Muscle layer of colon (tissue), 2 donors: Measurements from ENCODE around the gene NTRK3.

Experiments
- H3K27ac ChIP-seq: one replicate; pipeline ENCODE4 v1.7.0; 2013; ENCODE audit warnings: low read depth, mild to moderate bottlenecking, low read length, moderate library complexity
- H3K27me3 ChIP-seq, 2 donors: one replicate each; pipeline ENCODE4 v1.7.0; 2013; ENCODE audit warnings: low read length in 2 of 2, mild to moderate bottlenecking in 2 of 2; ENCODE audit not compliant: insufficient read depth in 2 of 2, control insufficient read depth in 1 of 2
- H3K36me3 ChIP-seq: one replicate; pipeline ENCODE4 v1.7.0; 2013; ENCODE audit warnings: mild to moderate bottlenecking, low read length; ENCODE audit not compliant: insufficient read depth
- H3K4me1 ChIP-seq: one replicate; pipeline ENCODE4 v1.7.0; 2013; ENCODE audit warnings: mild to moderate bottlenecking, low read length; ENCODE audit not compliant: insufficient read depth
- H3K4me3 ChIP-seq, 2 donors: one replicate each; pipeline ENCODE4 v1.7.0; 2013; ENCODE audit warnings: low read length in 2 of 2, low read depth in 1 of 2, mild to moderate bottlenecking in 1 of 2, moderate library complexity in 1 of 2
- H3K9ac ChIP-seq: one replicate; pipeline ENCODE4 v1.7.0; 2013; ENCODE audit warnings: low read length
- H3K9me3 ChIP-seq: one replicate; pipeline ENCODE4 v1.7.0; 2013; ENCODE audit warnings: mild to moderate bottlenecking, low read length
- donor health status: abdominal sarcoma.
- donor health status: Adenocarcinoma of cecum.

NTRK3 gene

DNA sequence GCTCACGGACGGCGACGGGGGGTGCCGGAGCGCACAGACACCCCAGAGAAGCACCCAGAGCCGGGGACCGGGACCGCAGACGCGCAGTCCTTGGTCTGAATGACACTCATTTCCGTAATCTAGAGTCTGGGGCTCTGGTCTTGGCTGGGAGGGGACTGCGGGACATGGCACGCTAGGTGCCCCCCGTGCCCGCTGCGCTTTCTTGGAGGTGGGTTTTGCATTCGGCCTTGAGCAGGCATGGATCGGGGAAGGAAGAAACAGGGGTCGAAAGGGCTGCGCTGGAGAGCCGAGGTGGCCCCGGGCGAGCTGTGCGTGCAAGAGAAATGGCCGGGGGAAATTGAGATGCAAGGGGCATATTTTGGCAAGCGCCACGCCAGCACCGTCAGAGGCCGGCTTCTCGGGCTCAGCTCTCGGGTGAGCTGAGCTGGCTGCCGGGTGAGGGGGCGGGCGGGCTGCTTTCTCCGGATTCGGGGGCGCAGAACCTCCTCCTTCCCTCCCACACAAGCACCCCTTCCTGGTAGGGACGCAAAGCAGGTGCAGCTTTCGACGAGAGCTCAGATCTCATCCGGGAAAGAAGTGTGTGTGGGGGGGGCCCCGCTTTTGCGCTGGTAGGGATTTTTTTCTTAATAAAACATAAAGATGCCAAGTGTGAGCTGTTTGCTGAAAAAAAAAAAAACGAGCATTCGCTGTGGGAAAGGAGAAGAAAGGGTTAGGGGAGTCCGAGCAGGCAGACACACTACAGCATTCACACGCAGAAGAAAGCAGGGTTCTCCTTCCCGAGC is 963 bp upstream of the NTRK3 start:
- Histone ChIP-seq H3K4me3 (no peak overlapping the region), H3K27me3 (peaks cover 16 to 50% of the 10 kb centered on the region in 2 donors), H3K27ac (no peak overlapping the region)

GRCh38 chr15:88255484-88256278 is 858 bp downstream of the NTRK3 start:
- Histone ChIP-seq H3K27ac (no peak overlapping the region), H3K36me3 (no peaks in the 10 kb centered on the region), H3K4me3 (peak overlapping the region in 1 of 2 donors; percentile 27), H3K9me3 (no peaks in the 10 kb centered on the region), H3K27me3 (peaks cover 16 to 63% of the 10 kb centered on the region in 2 donors), H3K4me1 (no peaks in the 10 kb centered on the region), H3K9ac (no peak overlapping the region)

More for the DNA sequence above, 963 bp upstream of the NTRK3 start:
- Histone ChIP-seq H3K4me1 (no peaks in the 10 kb centered on the region), H3K9me3 (no peaks in the 10 kb centered on the region), H3K9ac (no peak overlapping the region), H3K36me3 (no peaks in the 10 kb centered on the region)

DNA sequence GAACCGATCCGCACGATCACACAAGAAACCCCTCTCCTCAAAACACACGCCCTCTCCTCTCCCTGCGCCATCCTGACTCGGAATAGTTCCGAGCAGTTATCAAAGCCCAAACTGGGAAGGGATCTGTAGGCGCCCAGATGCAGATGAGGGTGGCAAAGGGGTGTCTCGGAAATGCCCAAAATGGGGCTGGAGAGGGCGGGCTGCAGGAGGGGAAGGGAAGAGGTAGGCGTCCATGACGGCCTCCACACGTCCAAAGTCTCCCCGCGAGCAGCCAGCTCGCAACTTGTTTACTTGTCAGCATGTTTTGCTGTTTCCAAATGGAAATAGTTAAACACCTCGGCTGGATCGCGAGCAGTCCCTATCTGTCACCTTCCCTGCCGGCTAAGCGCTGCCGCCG is 1.5 kb downstream of the NTRK3 start:
- H3K4me1 ChIP-seq = no peaks in the 10 kb centered on the region
- no peak overlapping the region for H3K27ac ChIP-seq
- H3K9me3 ChIP-seq = no peaks in the 10 kb centered on the region
- H3K4me3 ChIP-seq = no peak overlapping the region
- H3K36me3 ChIP-seq = no peaks in the 10 kb centered on the region
- H3K9ac ChIP-seq = no peak overlapping the region
- peaks cover 16 to 63% of the 10 kb centered on the region in 2 donors for H3K27me3 ChIP-seq

GRCh38 chr15:88252441-88252840 is 4.1 kb downstream of the NTRK3 start:
- Histone ChIP-seq H3K36me3 (no peaks in the 10 kb centered on the region), H3K9ac (no peak overlapping the region), H3K4me3 (no peak overlapping the region), H3K27ac (no peak overlapping the region), H3K27me3 (peaks cover 16 to 51% of the 10 kb centered on the region in 2 donors), H3K4me1 (no peaks in the 10 kb centered on the region), H3K9me3 (no peaks in the 10 kb centered on the region)

DNA sequence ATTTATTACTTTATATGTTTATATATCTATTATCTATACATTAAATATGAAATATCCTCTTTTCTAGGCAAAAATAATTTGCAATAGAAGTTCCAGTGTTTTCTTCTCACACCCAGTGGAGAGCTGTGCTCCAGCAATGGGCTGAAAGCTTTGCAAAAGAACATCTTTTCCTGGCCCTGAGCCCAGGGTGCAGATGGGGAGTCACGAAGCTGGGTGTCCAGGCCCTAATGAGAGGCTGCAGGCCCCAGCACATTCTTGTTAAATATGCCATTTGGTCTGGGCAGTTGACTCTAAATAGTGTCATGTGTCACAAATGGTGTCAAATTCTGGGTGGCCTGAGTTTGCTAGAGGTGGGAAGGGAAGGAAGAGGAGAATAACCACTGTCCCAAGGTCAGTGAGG is 5.7 kb downstream of the NTRK3 start:
- Histone ChIP-seq H3K36me3 (no peaks in the 10 kb centered on the region), H3K9ac (no peak overlapping the region), H3K4me3 (no peak overlapping the region), H3K4me1 (peaks cover 9% of the 10 kb centered on the region), H3K27ac (no peak overlapping the region), H3K27me3 (peaks cover 16 to 43% of the 10 kb centered on the region in 2 donors), H3K9me3 (no peaks in the 10 kb centered on the region)

- Histone ChIP-seq H3K9me3 (no peaks in the 10 kb centered on the region), H3K4me3 (no peak overlapping the region), H3K27ac (no peak overlapping the region)
Observed at GRCh38 chr15:88249220-88249619, 7.3 kb downstream of the NTRK3 start.

GRCh38 chr15:88247914-88248313 is 8.6 kb downstream of the NTRK3 start:
- Histone ChIP-seq H3K27me3 (peaks cover 0 to 19% of the 10 kb centered on the region in 2 donors), H3K36me3 (no peaks in the 10 kb centered on the region), H3K4me3 (no peak overlapping the region), H3K4me1 (peaks cover 9% of the 10 kb centered on the region), H3K9me3 (no peaks in the 10 kb centered on the region), H3K9ac (no peak overlapping the region), H3K27ac (no peak overlapping the region)

More at GRCh38 chr15:88249220-88249619, 7.3 kb downstream of the NTRK3 start:
- H3K9ac ChIP-seq = no peak overlapping the region
- H3K27me3 ChIP-seq = peaks cover 6 to 32% of the 10 kb centered on the region in 2 donors
- H3K36me3 ChIP-seq = no peaks in the 10 kb centered on the region
- peaks cover 9% of the 10 kb centered on the region for H3K4me1 ChIP-seq

GRCh38 chr15:88246666-88247446 is 9.7 kb downstream of the NTRK3 start:
- H3K27me3 ChIP-seq = peaks cover 0 to 9% of the 10 kb centered on the region in 2 donors
- no peak overlapping the region for H3K27ac ChIP-seq
- no peak overlapping the region for H3K9ac ChIP-seq
- H3K4me3 ChIP-seq = peak overlapping the region in 1 of 2 donors; percentile 11
- peaks cover 9% of the 10 kb centered on the region for H3K4me1 ChIP-seq
- no peaks in the 10 kb centered on the region for H3K36me3 ChIP-seq
- H3K9me3 ChIP-seq = no peaks in the 10 kb centered on the region

GRCh38 chr15:88246081-88246480 is 10.5 kb downstream of the NTRK3 start:
- Histone ChIP-seq H3K27ac (no peak overlapping the region), H3K9ac (no peak overlapping the region), H3K4me1 (peaks cover 9% of the 10 kb centered on the region), H3K36me3 (no peaks in the 10 kb centered on the region), H3K9me3 (no peaks in the 10 kb centered on the region), H3K4me3 (no peak overlapping the region), H3K27me3 (peaks cover 0 to 1% of the 10 kb centered on the region in 2 donors)

DNA sequence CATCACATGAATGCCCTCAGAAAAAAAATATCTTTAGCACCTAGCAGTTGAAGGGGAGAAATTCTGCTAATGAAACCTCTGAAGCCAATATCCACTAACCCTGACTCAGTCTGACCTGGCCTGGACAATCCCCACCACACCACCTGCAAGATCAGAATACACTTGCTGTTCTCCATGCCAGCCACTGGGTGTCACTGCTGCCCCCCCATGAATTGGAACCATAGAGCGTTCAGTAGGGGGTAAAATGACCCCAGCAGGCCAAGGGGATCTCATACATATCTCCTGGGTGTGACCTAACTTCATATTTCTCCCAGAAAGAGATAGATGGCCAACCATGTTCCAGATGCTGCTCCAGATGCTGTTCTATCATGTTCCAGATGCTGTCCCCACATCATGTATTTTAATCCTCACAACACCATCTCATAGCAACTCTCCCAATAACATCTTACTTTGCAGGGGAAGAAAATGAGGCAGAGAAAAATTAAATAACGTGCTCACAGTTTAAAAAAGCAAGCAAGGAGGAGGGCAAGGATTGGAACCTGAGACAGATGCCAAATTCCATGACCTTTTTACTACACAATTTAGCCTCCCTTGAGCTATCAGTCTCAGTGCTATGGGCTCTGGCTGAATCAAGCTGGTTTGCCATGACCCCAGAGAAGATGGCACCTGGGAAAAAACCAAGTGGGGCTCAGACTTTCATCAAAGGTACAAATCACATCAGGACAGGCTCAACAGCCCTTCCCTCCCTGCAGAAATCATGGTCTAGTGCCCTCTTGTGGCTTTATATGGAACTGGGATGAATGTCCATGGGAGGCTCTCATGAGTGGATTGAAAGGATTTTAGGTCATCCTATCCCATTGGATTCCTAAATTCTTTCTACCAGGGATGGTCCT is 12.4 kb downstream of the NTRK3 start:
- Histone ChIP-seq H3K4me3 (no peak overlapping the region), H3K27me3 (no peaks in the 10 kb centered on the region), H3K27ac (no peak overlapping the region), H3K9me3 (no peaks in the 10 kb centered on the region), H3K9ac (no peak overlapping the region), H3K36me3 (no peaks in the 10 kb centered on the region), H3K4me1 (peaks cover 9% of the 10 kb centered on the region)
